NCI-H1048 (cell line): Measurements from ENCODE around the gene QRICH2.
"Not testable (repeated sequence)": the region's sequence is repeated elsewhere in the genome, so short reads cannot be mapped to it uniquely, and the experiment has no call there.

Experiments used
- DNase-seq: peaks from one replicate; lab custom pipeline; 2025; lab: John Stamatoyannopoulos, UW

Gene QRICH2

GRCh38 chr17:76307966-76308338, at the start of gene QRICH2:
Gene QRICH2, minus strand, starts transcription at chr17:76308276. Its CDS starts 278 bp downstream, at chr17:76307998.
- no peak for DNase-seq

GRCh38 chr17:76357597-76358158, 49.6 kb upstream of the QRICH2 start:
- DNase-seq: no peak

GRCh38 chr17:76356803-76357456, 48.9 kb upstream of the QRICH2 start:
- no peak for DNase-seq

GRCh38 chr17:76354747-76355310, 46.8 kb upstream of the QRICH2 start:
- no peak for DNase-seq

GRCh38 chr17:76354317-76354729, 46.2 kb upstream of the QRICH2 start:
- no peak for DNase-seq

- peak; percentile 79 for DNase-seq
These were observed 45.7 kb upstream of the QRICH2 start, which contains the start of gene PRPSAP1 for GRCh38 chr17:76353599-76354316. Gene PRPSAP1, minus strand, starts transcription at chr17:76353916. Its CDS starts 213 bp downstream, at chr17:76353703.

- no peak for DNase-seq
These were observed 45.0 kb upstream of the QRICH2 start for GRCh38 chr17:76353004-76353598.

- no peak for DNase-seq
These were observed 43.5 kb upstream of the QRICH2 start for GRCh38 chr17:76351526-76352071.

- DNase-seq: no peak
These were observed 42.4 kb upstream of the QRICH2 start for GRCh38 chr17:76350463-76350862.

- DNase-seq: not testable (repeated sequence)
These were observed 38.9 kb upstream of the QRICH2 start for GRCh38 chr17:76346936-76347335.

GRCh38 chr17:76345377-76345974, 37.4 kb upstream of the QRICH2 start:
- DNase-seq: no peak

- DNase-seq: no peak
These were observed 35.0 kb upstream of the QRICH2 start for GRCh38 chr17:76343106-76343505.

GRCh38 chr17:76341301-76341700, 33.2 kb upstream of the QRICH2 start:
- DNase-seq: no peak

GRCh38 chr17:76337413-76337777, 29.3 kb upstream of the QRICH2 start:
- DNase-seq: no peak

- DNase-seq: no peak
These were observed 28.8 kb upstream of the QRICH2 start for GRCh38 chr17:76336756-76337412.

GRCh38 chr17:76335716-76336381, 27.8 kb upstream of the QRICH2 start:
- no peak for DNase-seq

GRCh38 chr17:76333673-76334505, 25.8 kb upstream of the QRICH2 start:
- no peak for DNase-seq

- no peak for DNase-seq
These were observed 23.0 kb upstream of the QRICH2 start for GRCh38 chr17:76331083-76331482.

GRCh38 chr17:76329664-76330063, 21.6 kb upstream of the QRICH2 start:
- DNase-seq: no peak

- DNase-seq: no peak
These were observed 19.6 kb upstream of the QRICH2 start for GRCh38 chr17:76327696-76328095.
